ENCODE results near the gene EPGN. TPM values are rescaled to one million over a fixed set of nuclear protein-coding genes. Genes with fewer than 3 reads are reported as not detected.

The EPGN gene, protein sequence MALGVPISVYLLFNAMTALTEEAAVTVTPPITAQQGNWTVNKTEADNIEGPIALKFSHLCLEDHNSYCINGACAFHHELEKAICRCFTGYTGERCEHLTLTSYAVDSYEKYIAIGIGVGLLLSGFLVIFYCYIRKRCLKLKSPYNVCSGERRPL
- 10 to 100 TPM in 1 of 12 donors, 1 to 10 TPM in 2, under 1 TPM in 3, not detected in 6; 0.53 to 12.1 (median 1.3) TPM for polyA plus RNA-seq (ENCODE audit: insufficient read length in 12 of 12)
- long read RNA-seq, donor 1 = 0 reads
- long read RNA-seq, donor 2 = 0 reads
- long read RNA-seq, donor 3 = 0 reads
- long read RNA-seq, donor 4 = 0 reads
- long read RNA-seq, donor 5 = 0 reads
- long read RNA-seq, donor 6 = 0 reads
- long read RNA-seq, donor 7 = 0 reads
- long read RNA-seq, donor 8 = 0 reads
- long read RNA-seq, donor 9 = 0 reads
- long read RNA-seq, donor 10 = 0 reads
- long read RNA-seq, donor 11 = 0 reads

DNA sequence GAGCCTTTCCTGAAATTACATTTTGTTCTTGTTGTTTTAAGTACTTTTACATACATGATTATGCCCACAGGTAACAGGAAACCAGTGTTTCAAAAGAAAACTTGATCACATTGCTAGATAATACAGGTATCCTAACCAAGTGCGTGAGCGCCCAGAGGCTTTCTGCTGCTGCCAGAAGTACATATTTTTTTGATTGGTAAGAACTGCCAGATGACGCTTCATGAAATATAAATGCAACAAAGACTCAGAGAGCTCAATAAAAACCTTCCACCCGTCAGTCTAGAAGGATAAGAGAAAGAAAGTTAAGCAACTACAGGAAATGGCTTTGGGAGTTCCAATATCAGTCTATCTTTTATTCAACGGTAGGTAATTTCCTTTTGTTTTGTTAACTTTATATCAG, at the start of gene EPGN:
Gene EPGN (plus strand): TSS at position 256 of the 400 bp plus-strand sequence. CDS start 64 bp downstream, at position 320.
- DNase-seq = no peak

DNA sequence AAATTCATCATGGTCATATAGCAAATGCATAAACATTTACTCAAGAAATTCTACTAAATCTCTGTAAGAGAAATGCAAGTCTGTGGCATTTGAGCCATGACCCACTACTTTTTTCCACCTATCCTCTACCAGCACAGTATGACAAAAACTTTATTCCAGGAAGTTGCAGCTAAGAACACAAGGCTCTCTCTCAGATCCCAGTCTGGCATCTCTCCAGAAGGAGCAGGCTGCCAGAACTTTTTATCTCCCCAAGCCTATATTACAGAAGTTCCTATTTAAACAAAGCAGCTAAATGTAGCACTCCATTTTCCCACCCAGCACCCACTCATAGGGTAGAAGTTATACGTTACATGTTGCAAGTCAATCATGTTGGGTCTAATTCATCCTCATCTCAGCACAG, 49.3 kb upstream of the EPGN start:
- DNase-seq = peak; percentile 35

DNA sequence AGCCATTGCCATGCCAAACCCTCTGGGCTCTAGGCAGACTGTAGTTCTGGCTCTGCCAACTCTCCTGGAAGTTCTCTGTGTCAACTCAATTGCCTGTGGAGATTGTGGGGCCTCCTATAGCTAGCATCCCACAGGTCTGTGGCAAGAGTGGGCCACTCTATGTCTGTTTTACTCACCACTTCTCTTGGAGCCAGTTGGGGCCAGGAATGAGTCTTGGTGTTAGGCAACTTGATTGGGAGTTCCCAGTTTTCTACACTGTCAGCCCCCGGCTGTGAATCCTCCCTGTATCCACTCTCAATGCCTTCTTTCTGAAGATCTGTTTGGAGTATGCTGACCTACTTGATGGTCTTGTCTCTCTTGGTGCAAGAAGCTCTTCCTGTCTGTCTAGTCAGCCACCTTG, 48.2 kb upstream of the EPGN start:
- DNase-seq = no peak

DNA sequence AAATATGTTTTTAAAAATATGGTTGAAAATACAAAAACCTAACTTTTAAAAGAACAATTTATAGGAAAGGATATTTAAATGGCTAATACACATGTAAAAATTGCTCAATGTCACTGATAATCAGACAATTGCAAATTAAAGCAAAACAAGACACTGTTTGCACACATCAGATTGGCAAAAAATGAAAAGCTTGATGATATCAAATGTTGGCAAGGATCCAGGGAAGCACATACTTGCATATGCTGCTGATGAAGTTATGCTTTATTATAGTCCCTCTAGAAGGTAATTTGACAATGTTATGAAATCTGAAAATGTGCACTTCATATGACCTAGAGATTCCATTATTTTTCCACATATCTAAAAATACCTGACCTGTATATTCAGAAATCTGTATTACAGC, 45.7 kb upstream of the EPGN start:
- DNase-seq = peak; percentile 2

DNA sequence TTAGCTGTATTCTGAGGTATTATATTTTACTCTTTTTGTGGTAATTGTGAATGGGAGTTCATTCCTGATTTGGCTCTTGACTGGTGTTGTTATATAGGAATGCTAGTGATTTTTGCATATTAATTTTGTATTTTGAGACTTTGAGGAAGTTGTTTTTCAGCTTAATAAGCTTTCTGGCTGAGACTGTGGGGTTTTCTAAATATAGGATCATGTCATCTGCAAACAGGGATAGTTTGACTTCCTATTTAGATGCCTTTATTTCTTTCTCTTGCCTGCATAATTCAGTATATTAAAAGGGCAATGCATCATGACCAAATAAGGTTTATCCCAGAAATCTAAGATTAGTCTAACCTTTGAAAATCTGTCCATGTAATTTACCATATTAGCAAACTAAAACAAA, 44.7 kb upstream of the EPGN start:
- DNase-seq = no peak

DNA sequence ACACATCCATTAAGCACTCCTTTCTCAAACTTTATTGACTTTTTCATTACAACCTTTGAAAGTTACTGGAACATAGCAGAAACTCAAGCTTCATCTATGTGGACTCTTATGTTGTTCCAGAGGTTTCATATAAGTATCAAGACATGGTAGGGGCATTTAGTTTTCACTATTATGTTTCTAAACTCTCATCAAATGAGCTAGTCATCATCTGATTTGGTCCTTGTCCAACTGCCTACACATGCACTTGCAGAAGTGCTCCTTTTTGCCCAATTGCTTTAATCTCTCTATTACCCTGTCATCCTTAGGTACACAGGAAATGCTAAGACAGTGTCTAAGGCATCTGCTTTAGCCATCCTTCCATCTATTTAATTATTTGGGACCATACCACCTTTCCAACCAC, 42.2 kb upstream of the EPGN start:
- DNase-seq = no peak

DNA sequence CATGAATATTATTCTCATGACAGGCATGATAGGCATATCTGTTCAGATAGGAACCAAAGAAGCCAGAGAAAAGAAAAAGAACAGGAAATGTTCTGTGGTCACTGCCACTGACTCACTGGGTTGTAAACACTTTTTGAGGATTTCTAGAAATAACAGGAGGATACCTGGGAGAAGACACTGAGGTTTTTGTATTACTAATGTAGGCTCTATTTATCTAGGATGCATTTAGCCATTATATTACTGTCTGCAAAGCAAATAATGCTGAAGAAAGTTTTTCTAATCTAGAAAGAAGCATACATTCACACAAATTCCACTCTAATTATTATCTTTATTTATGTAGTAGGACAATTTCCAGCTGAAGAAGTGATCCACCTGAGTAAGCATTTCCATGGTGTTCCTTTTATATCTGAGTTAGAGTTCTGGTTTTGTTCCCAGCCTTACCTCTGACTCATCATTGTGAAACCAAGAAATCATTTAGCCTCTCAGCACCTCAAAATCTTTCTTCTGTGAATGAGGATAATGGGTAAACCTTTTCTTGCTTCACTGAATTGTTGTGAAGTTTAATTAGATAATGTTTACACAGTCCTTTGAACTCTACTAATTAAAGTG, 40.2 kb upstream of the EPGN start:
- no peak for DNase-seq

DNA sequence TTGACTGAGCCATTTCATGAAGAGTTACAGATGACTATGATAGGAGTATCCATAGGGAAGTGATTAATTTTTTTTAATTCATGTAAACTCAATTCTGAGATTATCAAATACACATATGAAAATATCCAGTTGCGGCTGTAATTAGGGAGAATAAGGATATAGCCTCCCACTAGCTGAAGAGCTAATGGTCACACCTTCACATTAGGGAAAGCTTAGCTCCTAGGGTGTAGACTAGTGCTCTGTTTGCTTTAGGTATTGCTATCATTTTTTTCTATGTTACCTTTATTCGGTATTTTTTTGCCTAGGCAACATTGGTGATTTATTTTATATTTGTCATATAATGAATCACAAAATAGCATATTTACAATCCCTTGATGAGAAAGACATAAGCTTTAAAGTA, 39.6 kb upstream of the EPGN start:
- DNase-seq = no peak

DNA sequence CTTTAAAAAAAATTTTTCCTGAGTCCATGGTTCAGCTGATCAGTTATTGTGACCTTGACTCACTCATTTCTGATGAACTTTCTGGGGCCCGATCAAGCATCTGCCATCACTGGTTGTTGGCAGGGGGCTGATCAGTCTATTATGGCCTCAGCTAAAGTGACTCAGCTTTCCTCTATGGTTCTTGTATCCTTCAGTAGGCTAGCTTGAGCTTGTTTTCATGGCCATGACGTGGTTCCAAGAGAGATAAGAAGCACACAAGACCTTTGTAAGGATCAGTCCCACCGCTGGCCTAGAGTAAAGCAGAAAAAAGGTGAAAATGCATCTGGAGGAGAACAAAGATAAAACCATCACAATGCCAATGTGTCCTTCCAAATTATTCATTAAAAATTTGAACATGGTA, 29.8 kb upstream of the EPGN start:
- no peak for DNase-seq

DNA sequence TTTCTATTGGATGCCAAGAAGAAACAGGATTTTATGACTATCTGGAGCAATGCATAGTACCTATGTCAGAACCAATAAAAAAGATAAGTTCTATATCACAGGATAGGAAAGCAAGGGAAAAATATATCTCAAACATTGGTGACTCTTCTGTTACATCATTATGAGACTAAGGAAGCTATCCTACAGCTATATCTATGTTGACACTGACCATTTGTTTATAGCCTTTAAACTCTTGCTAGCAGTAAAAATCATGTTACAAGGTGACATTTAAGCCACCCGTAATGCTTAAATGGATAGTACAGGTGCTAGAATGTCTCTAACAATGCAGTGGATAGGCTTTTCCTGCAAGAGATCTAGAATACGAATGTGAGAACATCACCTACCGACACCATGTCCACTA, 28.6 kb upstream of the EPGN start:
- DNase-seq = no peak

DNA sequence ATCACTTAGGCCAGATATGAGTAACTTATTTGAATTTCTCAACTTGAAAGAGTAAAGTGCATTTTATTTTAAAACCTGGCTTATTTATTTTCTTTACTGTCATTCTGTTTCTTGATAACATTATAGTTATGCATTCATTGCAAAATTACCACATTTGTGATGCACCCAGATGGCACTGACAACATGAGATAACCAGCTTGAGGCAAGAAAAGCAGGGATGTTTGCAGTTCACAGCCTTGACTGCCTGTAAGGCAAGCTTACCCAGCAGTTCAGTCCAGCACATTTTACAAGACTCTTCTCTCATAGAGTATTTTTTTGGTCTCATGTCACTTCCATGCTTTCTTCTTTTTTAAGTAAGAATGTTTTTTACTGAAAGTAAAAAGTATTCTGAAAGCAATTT, 25.3 kb upstream of the EPGN start:
- DNase-seq = no peak

DNA sequence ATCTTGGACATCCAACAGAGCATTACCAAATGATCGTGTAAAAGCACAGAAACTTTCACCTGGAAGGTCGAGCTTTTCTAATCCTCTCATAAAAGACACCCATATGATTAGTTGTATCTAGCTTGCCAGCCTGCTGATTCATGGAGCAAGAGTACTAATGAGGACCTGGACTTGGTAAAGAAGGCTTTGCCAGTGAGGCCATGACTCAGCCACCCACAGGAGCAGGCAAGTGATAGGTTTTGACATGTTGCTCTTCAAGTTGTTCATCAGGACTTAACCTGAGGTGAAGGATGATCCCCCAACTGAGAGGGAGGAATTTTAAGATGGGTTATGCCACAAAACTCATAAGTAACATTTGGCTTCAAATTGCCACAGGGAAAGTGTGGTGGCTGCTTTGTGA, 24.7 kb upstream of the EPGN start:
- DNase-seq = no peak

DNA sequence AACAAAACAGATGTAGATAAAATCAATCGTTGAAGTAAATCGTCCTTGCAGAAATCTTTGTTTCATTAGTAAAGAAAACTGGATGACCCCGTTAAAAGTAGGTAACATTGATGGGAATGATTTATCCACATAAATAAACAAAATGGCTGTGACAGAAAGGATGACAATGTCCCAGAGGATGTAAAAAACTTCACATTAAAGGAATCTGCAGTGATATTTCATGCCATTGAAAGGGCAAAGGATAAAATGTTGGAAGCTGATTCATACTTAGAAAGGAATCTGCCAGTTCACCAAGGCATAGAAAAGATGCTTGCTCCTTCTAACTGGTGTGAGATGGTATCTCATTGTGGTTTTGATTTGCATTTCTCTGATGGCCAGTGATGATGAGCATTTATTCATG, 24.2 kb upstream of the EPGN start:
- no peak for DNase-seq

DNA sequence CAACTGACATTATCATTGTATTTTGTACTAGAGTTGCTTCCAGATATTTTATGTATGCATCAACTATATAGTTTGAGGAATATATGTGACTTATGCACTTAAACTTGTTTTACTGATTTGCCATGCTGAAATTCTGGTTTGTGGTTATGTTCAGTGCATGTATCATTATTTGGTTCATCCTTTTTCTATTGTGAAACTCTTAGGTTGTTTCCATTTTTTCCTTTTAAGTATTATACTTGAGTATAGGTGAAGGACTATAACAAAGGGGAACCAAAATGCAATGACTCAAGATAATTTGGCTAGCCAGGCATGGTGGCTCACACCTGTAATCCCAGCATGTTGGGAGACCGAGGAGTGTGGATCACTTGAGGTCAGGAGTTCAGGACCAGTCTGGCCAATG, 21.1 kb upstream of the EPGN start:
- DNase-seq = no peak

DNA sequence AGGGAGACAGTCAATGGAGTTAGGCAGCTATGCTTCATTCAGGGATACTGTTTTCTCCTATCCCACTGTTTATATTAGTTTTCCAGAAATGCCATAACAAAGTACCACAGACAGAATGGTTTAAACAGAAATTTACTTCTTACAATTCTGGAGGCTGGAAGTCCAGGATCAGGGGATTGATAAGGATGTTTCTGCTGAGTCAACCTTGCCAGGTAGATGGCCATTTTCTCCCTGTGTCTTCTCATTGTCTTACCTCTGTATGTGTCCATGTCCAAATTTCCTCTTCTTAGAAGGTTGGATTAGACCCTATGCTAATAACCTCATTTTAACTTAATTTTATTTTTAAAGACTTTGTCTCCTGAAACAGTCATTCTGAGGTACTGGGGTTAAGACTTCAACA, 20.5 kb upstream of the EPGN start:
- DNase-seq = no peak

DNA sequence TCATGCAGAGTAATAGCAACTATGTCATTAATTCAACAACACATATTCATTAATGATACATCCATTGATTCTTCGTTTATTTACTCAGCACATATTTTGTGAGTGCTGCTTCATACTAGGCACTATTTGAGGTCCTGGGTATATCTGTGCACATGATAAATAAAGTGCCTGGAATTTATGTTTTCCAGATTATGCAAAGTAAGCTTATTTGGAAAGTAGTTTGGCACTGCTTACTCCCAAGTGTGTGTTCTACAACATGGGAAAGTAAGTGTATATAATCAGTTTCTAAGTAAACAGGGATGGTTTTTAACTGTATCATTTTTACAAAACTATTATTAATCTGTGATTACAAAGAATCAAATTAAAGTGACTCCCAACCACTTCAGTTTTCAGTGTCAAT, 16.8 kb upstream of the EPGN start:
- peak; percentile 41 for DNase-seq

DNA sequence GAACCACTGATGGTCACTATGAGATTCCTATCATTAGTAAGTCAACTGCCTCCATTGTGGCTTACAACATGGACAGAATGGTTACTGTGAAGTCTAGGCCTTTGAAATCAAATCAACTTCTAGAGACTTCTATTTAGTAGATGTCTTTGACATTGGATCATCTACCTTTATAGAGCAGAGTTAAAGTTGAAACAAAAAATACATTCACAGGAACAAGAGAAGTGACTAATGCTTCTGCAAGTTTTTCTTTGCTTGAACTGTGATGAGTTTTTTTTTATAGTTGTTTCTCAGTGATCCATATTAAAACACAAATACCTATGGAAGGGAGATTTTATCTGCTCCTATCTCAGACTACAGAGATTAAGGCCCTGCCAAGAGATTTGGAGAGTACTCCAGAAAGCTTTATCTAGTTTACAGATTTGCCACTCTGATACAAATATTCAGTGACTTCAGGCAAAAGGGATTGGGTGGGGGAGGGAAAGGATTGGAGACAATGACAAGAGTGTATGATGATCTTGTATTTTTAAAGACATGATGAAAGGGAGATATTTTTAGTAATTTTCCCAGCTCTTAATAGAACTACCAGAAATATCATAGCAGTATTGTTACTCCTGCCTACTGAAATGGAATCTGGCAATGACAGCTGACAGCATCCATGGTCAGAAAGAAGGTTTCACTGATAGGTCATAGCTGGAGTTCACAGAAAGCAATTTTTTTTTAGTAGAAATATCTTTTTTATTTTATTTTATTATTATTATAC, 16.0 kb upstream of the EPGN start:
- DNase-seq = no peak

DNA sequence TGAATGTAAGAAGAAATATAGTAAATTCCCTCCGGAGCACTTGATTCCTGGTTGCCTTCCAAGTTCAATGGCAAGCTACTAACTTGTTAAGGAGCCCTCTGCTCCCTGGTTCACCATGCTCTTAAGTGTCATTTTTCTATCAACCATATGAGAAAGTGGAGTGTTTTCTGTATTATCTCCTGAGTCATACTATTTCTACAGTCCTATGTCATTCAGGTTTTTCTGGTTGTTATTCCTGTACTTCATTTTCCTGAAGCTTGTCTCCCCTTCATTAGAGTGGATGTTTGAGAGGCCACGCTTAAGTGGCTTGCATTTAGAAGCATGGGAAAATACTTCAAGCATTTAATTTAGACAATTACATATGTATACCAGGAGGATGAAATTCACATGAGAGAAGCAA, 14.7 kb upstream of the EPGN start:
- DNase-seq = no peak

DNA sequence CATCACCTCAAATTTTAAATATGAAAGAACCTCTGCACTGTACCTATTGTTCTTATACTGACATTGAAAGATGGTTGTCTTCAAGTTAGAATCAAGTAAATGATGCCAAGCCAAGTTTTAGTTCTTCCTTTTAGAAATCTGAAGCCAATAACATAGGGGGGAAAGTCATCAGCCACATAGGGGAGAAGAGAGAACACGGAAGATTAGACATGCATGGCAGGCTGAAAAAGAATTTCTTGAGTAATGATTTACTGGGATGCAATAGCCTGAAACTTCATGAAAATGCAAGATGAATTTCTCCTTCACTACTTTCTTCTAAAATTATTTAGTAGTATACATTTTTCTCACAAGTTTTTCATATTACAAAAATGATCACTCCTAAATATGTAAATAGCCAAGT, 13.6 kb upstream of the EPGN start:
- DNase-seq = no peak

DNA sequence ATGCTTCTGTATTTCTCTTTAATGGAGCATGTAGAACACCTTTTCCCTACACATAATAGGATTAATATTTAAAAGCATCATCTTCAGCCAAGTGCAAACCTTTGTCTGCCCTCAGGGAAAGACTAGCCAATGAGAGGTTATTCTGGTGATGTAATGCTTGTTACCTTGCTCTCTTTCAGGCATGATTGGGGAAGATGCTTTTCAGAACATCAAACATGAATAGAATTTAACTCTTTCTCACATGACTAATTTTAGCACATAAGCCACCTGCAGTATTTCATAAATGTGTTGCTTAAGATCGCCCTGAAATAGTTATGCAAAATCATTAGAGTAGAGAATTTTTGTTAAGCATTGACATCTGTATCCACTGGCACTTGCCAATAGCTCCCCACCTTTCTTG, 10.7 kb upstream of the EPGN start:
- no peak for DNase-seq

DNA sequence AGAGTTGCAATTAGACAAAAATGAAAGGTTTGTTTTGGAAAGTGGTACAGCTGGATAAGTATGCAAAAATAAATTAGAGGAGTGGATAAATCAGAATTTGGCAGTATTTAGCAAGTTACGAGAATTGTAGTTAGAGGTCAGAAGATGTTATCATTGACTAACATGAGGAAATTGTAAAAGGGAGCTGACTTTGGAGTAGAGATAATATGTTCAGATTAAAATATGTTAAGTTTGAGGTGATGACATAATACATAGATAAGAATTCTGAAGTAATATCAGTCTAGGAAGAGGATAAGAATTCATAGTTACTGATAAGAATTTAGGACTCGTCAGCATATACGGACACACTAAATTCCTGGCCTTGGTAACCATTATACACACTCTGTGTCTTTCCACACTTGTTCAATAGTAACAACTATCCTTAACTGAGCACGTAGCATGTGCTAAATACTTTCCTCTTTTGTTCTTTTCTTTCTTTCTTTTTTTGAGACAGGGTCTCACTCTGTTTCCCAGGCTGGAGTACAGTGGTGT, 4.1 kb upstream of the EPGN start:
- no peak for DNase-seq

DNA sequence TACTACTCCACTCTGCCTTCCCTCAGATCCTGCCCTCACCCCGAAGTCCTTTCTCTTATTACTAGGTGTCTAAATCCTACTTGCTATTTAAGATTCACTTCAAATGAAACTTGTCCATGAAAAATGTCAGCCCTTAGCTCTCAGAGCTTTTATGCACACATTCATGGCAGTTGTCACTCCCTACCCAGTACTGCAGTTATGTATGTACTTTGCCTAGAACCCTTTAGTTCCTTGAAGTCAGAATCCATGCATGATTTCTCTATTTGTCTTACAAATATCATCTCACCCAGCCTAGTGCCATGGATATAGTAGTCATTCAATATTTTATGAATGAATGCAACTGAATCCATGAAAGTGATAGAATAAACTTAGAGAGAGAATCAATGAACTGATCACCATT, 3.3 kb upstream of the EPGN start:
- no peak for DNase-seq

DNA sequence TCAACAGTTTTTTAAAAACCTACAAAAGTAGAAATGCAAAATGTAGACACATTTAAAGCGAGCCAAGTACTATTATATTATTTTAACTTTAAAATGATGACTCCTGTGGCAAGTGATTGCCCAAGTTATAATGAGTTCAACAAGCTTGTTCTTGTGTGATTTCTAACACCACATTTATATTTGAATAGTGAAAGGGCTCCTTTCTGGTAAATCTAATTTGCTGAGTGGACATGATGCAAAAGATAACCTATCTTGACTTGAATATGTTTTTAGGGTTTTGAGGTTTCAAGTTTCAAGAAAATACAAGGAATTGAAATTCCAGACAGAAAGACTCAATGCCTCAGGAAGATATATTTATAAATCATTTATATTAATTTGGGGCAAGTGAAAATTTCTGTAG, 1.1 kb upstream of the EPGN start:
- DNase-seq = no peak
